Glutamatergic neuron (in vitro differentiated cells): ENCODE results near the gene RPL32. TPM values are rescaled to one million over a fixed set of nuclear protein-coding genes. Genes with fewer than 3 reads are reported as not detected.

Source experiments
- DNase-seq: peaks from one replicate; pipeline ENCODE4 v3.0.0; 2022
- H3K27ac Mint-ChIP-seq: one replicate; pipeline ENCODE4 v1.8.0; 2020; ENCODE audit warnings: mild to moderate bottlenecking, mixed read lengths, inconsistent platforms; ENCODE audit not compliant: unreplicated experiment
- H3K27me3 Mint-ChIP-seq: one replicate; pipeline ENCODE4 v1.8.0; 2020; ENCODE audit warnings: mild to moderate bottlenecking, moderate library complexity, mixed read lengths, inconsistent platforms; ENCODE audit not compliant: unreplicated experiment
- H3K36me3 Mint-ChIP-seq: one replicate; pipeline ENCODE4 v1.8.0; 2020; ENCODE audit warnings: mild to moderate bottlenecking, mixed read lengths, inconsistent platforms; ENCODE audit not compliant: unreplicated experiment
- H3K4me1 Mint-ChIP-seq: one replicate; pipeline ENCODE4 v1.8.0; 2020; ENCODE audit warnings: mild to moderate bottlenecking, low read depth, mixed read lengths, inconsistent platforms; ENCODE audit not compliant: unreplicated experiment
- H3K4me3 Mint-ChIP-seq: one replicate; pipeline ENCODE4 v1.8.0; 2020; ENCODE audit warnings: mild to moderate bottlenecking, mixed read lengths, inconsistent platforms; ENCODE audit not compliant: unreplicated experiment
- H3K9me3 Mint-ChIP-seq: one replicate; pipeline ENCODE4 v1.8.0; 2020; ENCODE audit warnings: mild to moderate bottlenecking, moderate library complexity, mixed read lengths, inconsistent platforms; ENCODE audit not compliant: unreplicated experiment
- CTCF ChIP-seq: fragments of 200-600 bp; sonication (generic); IDR thresholded peaks from one replicate; pipeline ENCODE4 v1.5.0; 2021; ENCODE audit not compliant: partially characterized antibody, unreplicated experiment
- total RNA-seq: library from RNA; stranded (reverse); fragmentation: NEBNext Ultra II Directional; extraction: Animal tissue kit (Norgen Biotek cat#: 25700); gene quantifications from one replicate; pipeline ENCODE4 v1.2.1, GENCODE V29; 2021; ENCODE audit not compliant: unreplicated experiment

The RPL32 gene
- total RNA-seq, 1 donor from 2014 or later = 966 TPM

- Mint-ChIP-seq H3K9me3 (peaks cover 6% of the 10 kb centered on the region), H3K36me3 (no peaks in the 10 kb centered on the region), H3K4me3 (no peak overlapping the region), H3K27ac (no peak overlapping the region), H3K4me1 (peaks cover 3% of the 10 kb centered on the region), H3K27me3 (peaks cover 6% of the 10 kb centered on the region)
- DNase-seq = no peak
- TF ChIP-seq CTCF = no peak
These were observed 28.6 kb downstream of the RPL32 start for GRCh38 chr3:12812812-12813211.

- peak overlapping the region; percentile 83 for H3K27ac Mint-ChIP-seq
These were observed 30.4 kb downstream of the RPL32 start for GRCh38 chr3:12810961-12811360.

GRCh38 chr3:12810013-12810780 lies 31.2 kb downstream of the RPL32 start:
- Mint-ChIP-seq H3K4me3 (peak overlapping the region; percentile 75), H3K9me3 (peaks cover 7% of the 10 kb centered on the region), H3K27ac (peak overlapping the region; percentile 83), H3K4me1 (peaks cover 3% of the 10 kb centered on the region), H3K36me3 (no peaks in the 10 kb centered on the region), H3K27me3 (peaks cover 6% of the 10 kb centered on the region)
- peak; percentile 98 for DNase-seq
- peak; percentile 90 for TF ChIP-seq CTCF

More at GRCh38 chr3:12810961-12811360, 30.4 kb downstream of the RPL32 start:
- no peak for TF ChIP-seq CTCF
- H3K4me3 Mint-ChIP-seq = peak overlapping the region; percentile 74
- no peaks in the 10 kb centered on the region for H3K36me3 Mint-ChIP-seq
- peaks cover 6% of the 10 kb centered on the region for H3K27me3 Mint-ChIP-seq
- peaks cover 3% of the 10 kb centered on the region for H3K4me1 Mint-ChIP-seq
- no peak for DNase-seq
- H3K9me3 Mint-ChIP-seq = peaks cover 6% of the 10 kb centered on the region

GRCh38 chr3:12809435-12809834 lies 31.9 kb downstream of the RPL32 start:
- H3K9me3 Mint-ChIP-seq = peaks cover 7% of the 10 kb centered on the region
- H3K27me3 Mint-ChIP-seq = peaks cover 6% of the 10 kb centered on the region
- no peak for TF ChIP-seq CTCF

GRCh38 chr3:12809001-12809400 lies 32.4 kb downstream of the RPL32 start:
- TF ChIP-seq CTCF = no peak
- Mint-ChIP-seq H3K4me3 (peak overlapping the region; percentile 75), H3K27ac (no peak overlapping the region)

More at GRCh38 chr3:12809435-12809834, 31.9 kb downstream of the RPL32 start:
- Mint-ChIP-seq H3K4me3 (peak overlapping the region; percentile 75), H3K4me1 (peaks cover 3% of the 10 kb centered on the region), H3K36me3 (no peaks in the 10 kb centered on the region), H3K27ac (no peak overlapping the region)
- no peak for DNase-seq

More at GRCh38 chr3:12809001-12809400, 32.4 kb downstream of the RPL32 start:
- DNase-seq = no peak
- H3K36me3 Mint-ChIP-seq = no peaks in the 10 kb centered on the region
- peaks cover 3% of the 10 kb centered on the region for H3K4me1 Mint-ChIP-seq
- H3K9me3 Mint-ChIP-seq = peaks cover 7% of the 10 kb centered on the region
- H3K27me3 Mint-ChIP-seq = peaks cover 6% of the 10 kb centered on the region
